Mucosa of rectum (tissue), 2 donors: ENCODE results near the gene GALNT12.

Experiments
- H3K27ac ChIP-seq, 2 donors: one replicate each; pipeline ENCODE4 v1.7.0; 2013; ENCODE audit warnings: inconsistent platforms in 2 of 2, low read depth in 2 of 2, low read length in 2 of 2
- H3K27me3 ChIP-seq, 2 donors: one replicate each; pipeline ENCODE4 v1.7.0; 2013; ENCODE audit warnings: low read length in 2 of 2; ENCODE audit not compliant: control insufficient read depth in 2 of 2, insufficient read depth in 2 of 2
- H3K36me3 ChIP-seq, 2 donors: one replicate each; pipeline ENCODE4 v1.7.0; 2013; ENCODE audit warnings: low read length in 2 of 2; ENCODE audit not compliant: control insufficient read depth in 2 of 2, insufficient read depth in 2 of 2
- H3K4me1 ChIP-seq, 2 donors: one replicate each; pipeline ENCODE4 v1.7.0; 2013; ENCODE audit warnings: low read length in 2 of 2, mild to moderate bottlenecking in 1 of 2; ENCODE audit not compliant: control insufficient read depth in 2 of 2, insufficient read depth in 2 of 2
- H3K4me3 ChIP-seq, 2 donors: one replicate each; pipeline ENCODE4 v1.7.0; 2013; ENCODE audit warnings: low read length in 2 of 2
- H3K9ac ChIP-seq, 2 donors: one replicate each; pipeline ENCODE4 v1.7.0; 2013; ENCODE audit warnings: low read length in 2 of 2, low read depth in 1 of 2, mild to moderate bottlenecking in 1 of 2
- H3K9me3 ChIP-seq, 2 donors: one replicate each; pipeline ENCODE4 v1.7.0; 2013; ENCODE audit warnings: low read length in 2 of 2; ENCODE audit not compliant: control insufficient read depth in 2 of 2
- donor health status: healthy.
- donor health status: Normal muscosa, but diverticular disease.

Gene GALNT12

DNA sequence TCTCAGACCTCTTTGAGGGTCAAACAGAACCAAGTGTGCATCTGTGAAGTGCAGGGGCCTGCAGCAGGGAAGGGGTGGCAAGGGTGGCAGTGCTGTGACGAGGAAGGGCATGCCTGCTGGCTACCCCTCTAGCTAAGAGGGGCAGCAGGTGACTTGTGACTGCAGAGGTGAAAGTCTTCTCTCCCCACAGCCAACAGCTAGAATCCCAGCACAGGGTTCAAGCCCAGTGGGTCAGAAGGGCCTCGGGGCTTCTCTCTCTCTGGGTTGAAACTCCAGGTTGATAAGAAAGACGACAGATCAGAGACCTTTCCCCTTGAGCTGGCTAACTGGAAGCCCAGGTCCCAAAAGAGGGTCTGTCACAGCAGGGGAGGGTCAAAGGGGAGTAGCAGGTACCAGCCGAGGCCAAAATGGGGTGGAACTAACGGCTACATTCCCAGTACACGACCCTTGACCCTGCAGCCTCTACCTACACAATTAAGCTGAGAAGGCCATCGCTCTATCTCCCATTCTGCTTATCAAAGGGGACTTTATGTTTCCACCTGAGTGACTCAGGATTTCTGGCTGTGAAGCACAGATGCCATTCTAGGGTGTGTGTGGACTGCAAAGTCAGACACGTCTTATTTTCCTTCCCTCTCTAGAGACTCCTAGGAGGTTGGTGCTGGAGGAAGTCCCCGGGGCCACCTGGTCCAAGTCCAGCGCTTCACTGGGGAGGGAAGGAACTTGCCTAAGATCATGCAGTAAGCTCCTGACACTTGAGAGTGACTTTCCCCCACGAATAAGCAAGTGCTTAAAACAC is 25.7 kb upstream of the GALNT12 start:
- H3K9me3 ChIP-seq = no peaks in the 10 kb centered on the region
- no peaks in the 10 kb centered on the region for H3K27me3 ChIP-seq
- H3K36me3 ChIP-seq = peaks cover 9 to 12% of the 10 kb centered on the region in 2 donors
- no peak overlapping the region for H3K4me3 ChIP-seq
- peaks cover 9 to 17% of the 10 kb centered on the region in 2 donors for H3K4me1 ChIP-seq
- peak overlapping the region; percentile 46 to 65 for H3K27ac ChIP-seq
- H3K9ac ChIP-seq = no peak overlapping the region

DNA sequence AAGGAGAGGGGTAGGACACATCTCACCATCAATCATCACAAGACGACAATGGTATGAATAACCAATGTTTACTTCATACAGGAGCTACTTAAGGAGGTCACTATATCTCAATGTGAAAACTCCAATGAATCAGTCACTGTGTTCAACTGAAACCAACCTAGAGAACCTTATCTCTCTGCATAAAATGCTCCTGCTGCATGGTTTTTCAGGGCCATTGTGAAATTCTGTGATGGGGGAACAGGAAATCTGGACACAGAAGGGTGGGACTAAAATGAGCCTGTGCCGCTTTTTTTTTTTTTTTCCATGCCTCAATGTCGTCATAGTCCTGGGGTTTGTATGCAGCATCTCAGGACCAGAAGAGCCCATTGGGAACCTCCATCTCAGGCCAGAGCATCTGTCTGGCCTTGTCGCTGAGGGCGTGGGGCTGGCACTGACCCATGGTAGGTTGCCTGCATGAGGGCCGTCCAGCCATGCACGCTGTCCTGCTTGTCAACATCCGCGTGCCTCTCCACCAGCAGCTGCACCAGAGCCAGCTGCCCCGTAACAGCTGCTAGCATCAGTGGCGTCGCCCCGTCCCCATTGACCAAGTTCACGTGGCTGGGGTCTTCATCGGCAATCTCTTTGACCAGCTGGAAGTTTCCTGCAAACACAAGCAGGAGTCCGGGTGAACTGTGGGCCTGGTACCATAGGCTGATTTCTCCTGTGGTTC is 23.8 kb upstream of the GALNT12 start:
- no peaks in the 10 kb centered on the region for H3K27me3 ChIP-seq
- H3K9me3 ChIP-seq = no peaks in the 10 kb centered on the region
- peaks cover 6 to 7% of the 10 kb centered on the region in 2 donors for H3K36me3 ChIP-seq
- H3K4me3 ChIP-seq = no peak overlapping the region
- H3K27ac ChIP-seq = no peak overlapping the region
- H3K4me1 ChIP-seq = peaks cover 6 to 17% of the 10 kb centered on the region in 2 donors
- peak overlapping the region in 1 of 2 donors; percentile 17 for H3K9ac ChIP-seq

DNA sequence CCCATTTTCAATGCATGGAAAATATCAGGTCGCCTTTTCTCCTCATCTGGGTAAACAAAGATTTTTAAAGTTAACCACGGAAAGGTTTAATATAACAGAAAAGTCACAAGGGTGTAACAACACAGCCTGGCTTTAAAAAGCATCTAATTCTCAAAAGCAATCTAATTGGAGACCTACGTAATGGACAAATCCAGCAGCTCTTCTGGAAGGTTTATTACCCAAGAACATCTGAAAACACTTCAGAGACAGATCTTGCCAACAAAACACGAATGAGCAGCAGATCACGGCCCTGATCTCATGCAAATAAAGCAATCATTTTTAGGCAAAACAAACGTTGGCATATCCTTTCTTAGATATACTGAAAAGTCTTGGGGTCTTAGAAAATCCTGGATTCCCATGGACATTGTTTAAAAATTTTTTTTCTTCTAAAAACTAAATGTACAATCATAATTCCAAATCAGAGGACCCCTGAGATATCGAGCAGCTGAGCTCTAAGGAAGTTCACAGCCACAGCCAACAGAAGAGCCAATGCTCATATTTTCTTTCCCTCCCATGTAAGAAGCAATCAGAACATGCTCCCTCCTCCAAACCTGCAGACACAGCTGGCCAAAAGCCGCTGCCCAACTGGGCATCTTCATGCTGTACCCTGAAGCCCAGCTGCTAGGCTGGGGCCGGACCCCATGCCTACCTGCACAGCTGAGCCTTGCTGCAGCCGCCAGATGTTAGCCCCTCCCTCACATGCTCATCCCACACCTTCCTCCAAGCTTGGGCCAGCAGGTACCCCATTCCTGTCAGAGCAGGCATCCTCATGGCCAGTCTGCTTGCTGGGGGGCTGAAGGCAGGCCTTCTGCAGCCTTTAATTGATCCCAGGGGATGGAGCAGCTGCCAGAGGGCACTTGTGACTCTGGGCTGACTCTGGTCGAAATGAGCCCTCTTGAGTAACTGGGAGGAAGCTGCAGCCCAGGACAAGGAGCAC is 22.4 kb upstream of the GALNT12 start:
- H3K9me3 ChIP-seq = no peaks in the 10 kb centered on the region
- no peak overlapping the region for H3K4me3 ChIP-seq
- H3K9ac ChIP-seq = no peak overlapping the region
- H3K36me3 ChIP-seq = peaks cover 9 to 16% of the 10 kb centered on the region in 2 donors
- H3K27me3 ChIP-seq = no peaks in the 10 kb centered on the region
- peaks cover 6 to 17% of the 10 kb centered on the region in 2 donors for H3K4me1 ChIP-seq
- no peak overlapping the region for H3K27ac ChIP-seq

DNA sequence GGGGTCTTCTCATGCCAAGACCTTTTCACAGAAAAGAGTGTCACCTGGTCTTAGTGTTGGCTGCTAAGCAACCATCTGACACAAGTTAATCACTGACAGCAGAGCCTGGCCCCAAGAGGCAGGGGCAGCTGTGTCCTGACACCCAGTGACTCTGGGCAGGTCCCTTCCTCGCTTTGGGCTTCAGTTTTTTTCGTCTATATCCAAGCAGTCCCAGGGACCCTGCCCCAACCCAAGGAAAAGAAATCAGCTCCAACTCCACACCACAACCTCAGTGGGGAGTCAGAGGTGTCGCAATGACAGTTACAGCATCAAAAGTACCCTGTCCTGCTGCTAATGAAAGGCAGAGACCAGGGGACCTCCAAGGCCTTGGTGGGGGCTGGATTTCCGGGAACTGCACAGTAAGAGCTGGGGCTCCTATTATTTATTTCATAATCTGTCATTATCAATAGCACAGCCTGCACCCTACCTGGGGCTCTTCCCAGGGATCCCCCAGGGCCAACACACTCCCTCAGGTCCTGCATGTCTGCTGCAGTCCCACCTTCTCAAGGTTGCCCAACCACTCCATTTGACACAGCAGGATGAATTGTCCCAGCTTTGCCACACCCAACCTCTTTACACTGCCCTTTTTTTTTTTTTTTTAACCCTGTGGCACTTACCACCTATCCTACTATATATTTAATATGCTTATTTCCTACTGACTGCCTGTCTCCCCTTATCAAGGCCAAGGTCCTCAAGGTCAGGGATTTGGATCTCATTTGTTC is 20.5 kb upstream of the GALNT12 start:
- peaks cover 9 to 14% of the 10 kb centered on the region in 2 donors for H3K36me3 ChIP-seq
- no peak overlapping the region for H3K4me3 ChIP-seq
- no peak overlapping the region for H3K9ac ChIP-seq
- no peaks in the 10 kb centered on the region for H3K9me3 ChIP-seq
- no peaks in the 10 kb centered on the region for H3K27me3 ChIP-seq
- peaks cover 0 to 14% of the 10 kb centered on the region in 2 donors for H3K4me1 ChIP-seq
- no peak overlapping the region for H3K27ac ChIP-seq

DNA sequence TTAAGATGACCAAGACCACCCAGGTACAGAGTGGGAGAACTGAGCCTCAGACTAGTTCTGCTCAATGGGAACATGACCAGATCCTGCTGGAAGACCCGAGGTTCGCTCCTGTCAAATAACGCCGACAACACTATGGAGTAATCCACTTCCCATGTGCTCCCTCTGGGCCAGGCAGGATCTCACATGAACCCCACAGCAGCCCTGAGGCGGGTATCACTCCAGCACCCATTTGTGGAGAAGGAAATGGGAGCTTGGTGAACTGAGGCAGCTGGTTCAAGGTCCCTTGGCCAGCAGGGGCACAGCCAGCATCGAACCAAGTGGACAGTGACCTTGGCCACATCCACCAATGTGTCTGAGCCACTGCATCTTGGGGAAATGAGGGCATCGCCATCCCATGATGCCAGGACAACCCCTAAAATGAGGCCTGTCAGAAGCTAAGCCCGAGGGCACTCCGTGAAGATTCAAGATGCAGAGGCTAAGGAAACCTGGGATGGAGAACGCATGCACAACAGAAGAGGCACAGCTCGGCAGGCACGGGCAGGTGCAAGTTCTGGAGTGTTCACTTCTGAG is 19.6 kb upstream of the GALNT12 start:
- no peak overlapping the region for H3K4me3 ChIP-seq
- H3K9me3 ChIP-seq = no peaks in the 10 kb centered on the region
- H3K27me3 ChIP-seq = no peaks in the 10 kb centered on the region
- no peak overlapping the region for H3K9ac ChIP-seq
- peaks cover 9 to 14% of the 10 kb centered on the region in 2 donors for H3K36me3 ChIP-seq
- peaks cover 0 to 8% of the 10 kb centered on the region in 2 donors for H3K4me1 ChIP-seq
- no peak overlapping the region for H3K27ac ChIP-seq

DNA sequence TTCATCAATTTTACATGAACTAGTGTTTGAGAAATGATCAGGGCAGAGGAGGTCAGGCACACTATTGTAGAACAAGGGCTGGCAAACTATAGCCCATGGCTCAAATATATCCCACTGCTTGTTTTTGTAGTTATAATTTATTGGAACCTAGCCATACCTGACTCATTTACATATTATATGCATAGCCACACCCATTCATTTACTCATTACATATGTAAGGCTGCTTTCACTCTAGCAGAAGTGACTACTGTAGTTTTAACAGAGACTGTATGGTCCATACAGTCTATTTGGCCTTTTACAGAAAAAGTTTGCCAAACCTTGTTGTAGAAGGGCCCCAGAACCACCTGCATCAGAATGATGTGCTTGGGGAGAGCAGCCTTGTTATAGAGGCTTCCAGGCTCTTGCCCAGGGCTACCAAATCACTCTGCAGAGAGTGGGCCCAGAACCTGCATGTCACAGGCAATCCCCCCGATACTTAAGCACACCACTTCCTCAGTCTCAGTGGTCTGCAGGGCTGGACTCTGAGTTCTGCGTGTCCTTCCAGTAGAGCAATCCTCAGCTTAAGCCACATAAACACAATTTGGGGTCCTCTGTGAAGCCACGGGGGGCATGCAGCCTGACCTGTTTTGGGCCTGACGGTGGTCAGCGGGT is 17.9 kb upstream of the GALNT12 start:
- H3K27me3 ChIP-seq = no peaks in the 10 kb centered on the region
- no peak overlapping the region for H3K27ac ChIP-seq
- no peak overlapping the region for H3K9ac ChIP-seq
- no peak overlapping the region for H3K4me3 ChIP-seq
- no peaks in the 10 kb centered on the region for H3K9me3 ChIP-seq
- H3K36me3 ChIP-seq = peaks cover 2 to 14% of the 10 kb centered on the region in 2 donors
- peaks cover 0 to 8% of the 10 kb centered on the region in 2 donors for H3K4me1 ChIP-seq

DNA sequence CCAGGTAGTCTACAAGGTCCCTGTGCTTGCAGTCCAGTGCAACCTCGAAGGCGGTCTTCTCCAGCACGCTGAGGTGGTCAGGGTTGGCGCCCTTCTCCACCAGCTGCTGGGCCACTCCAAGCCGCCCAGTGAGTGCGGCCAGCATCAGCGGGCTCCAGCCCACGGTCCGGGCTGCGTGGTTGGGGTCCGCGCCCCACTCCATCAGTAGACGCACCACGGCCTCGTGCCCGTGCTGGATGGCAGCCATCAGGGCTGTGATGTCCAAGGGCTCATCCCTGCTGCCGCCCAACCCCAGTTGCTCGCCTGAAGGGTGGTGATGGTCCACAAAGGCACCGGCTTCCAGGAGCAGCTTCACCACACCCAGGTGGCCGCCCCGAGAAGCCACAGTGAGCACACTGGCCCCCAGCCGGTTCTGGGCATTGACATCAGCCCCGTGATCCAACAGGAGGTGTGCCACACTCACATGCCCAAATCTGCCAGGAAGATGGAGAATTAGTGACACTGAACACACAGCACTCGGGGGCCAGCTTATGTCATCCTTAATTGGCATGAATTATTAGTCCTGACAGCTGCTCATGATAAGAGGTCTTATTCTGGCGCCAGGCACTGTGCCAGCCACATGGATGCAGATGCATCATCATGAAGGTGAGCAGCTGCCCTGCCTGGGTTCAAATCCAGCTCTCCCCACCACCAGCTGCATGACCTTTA is 17.2 kb upstream of the GALNT12 start:
- Histone ChIP-seq H3K9me3 (no peaks in the 10 kb centered on the region), H3K9ac (no peak overlapping the region), H3K4me1 (peaks cover 1 to 10% of the 10 kb centered on the region in 2 donors), H3K27me3 (no peaks in the 10 kb centered on the region), H3K4me3 (no peak overlapping the region), H3K36me3 (peaks cover 2 to 14% of the 10 kb centered on the region in 2 donors), H3K27ac (no peak overlapping the region)

DNA sequence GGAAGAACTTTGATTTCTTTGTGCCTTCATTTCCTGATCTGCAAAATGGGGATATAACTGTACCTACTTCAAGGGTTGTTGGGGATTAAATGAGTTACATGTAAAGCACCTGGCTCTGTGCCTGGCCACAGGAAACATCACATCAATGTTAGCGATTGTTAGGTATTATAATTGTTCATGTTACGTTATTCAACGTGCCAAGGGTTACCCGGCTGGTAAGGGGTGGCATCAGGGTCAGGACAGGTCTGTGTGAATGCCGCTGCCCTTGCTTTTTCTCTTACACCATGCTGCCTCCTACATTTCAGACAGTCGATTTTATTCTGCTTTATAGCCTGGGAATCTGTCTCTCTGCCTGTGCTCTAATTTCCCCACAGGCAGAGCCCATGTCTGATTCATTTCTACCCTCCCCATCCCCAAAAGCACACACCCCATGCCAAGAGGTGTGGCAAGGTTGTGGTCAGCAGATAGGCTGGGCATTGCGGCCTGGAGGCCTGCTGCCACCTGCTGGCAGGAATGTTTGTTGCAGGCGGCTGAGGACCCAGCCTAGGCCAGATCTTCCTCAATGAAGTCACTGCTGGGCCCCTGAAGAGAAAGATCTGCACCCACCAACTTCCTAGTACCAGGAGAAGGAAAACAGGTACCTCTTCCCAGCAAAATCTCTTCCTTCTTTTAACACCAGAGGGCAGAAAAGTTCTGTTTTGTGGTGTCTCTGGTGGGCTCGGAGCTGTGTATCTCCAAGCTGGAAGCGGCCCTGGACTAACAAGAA is 16.4 kb upstream of the GALNT12 start:
- peaks cover 2 to 14% of the 10 kb centered on the region in 2 donors for H3K36me3 ChIP-seq
- no peaks in the 10 kb centered on the region for H3K27me3 ChIP-seq
- H3K27ac ChIP-seq = no peak overlapping the region
- no peak overlapping the region for H3K9ac ChIP-seq
- H3K4me1 ChIP-seq = peaks cover 6 to 12% of the 10 kb centered on the region in 2 donors
- no peak overlapping the region for H3K4me3 ChIP-seq
- no peaks in the 10 kb centered on the region for H3K9me3 ChIP-seq
